GM19240 (cell line): ENCODE measurements around the gene LRRC46.

ENCODE experiments used
- DNase-seq: peaks from one replicate; pipeline ENCODE4 v3.0.0; 2011; ENCODE audit warnings: low spot score; ENCODE audit not compliant: insufficient read length

LRRC46 gene

DNA sequence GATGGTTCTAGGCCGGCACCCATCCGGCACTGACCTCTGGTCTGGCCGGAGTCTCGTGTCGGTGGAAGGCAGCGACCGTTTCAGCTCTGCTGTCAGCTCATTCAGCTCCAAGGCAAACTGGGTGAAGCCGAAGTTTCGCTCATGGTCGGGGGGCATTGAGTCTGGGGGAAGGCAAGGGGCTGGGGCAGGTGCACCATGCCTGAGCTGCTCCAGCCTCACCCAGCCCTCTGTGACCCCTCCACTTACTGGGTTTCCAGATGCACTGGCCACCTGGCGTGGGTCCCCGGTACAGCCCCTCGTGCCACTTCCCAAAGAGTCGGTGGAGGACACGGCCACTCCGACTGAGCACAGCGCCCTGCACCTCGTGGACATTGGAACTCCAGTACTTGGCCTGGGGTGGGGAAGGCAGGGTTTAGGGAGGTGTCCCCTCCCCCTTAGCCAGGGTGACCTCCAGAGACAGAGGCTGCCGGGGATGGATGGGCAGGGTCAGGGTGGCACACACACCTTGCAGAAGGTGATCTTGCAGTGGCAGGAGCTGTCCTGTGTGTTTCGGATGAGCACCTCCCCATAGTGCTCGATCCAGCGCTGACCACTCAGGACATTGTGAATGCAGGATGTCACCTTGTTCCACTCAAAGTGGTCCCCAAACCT, 22.5 kb upstream of the LRRC46 start:
- no peak for DNase-seq

- no peak for DNase-seq
These were observed 21.2 kb upstream of the LRRC46 start for GRCh38 chr17:47810200-47810821.

GRCh38 chr17:47810901-47811635, 20.4 kb upstream of the LRRC46 start:
- no peak for DNase-seq

DNA sequence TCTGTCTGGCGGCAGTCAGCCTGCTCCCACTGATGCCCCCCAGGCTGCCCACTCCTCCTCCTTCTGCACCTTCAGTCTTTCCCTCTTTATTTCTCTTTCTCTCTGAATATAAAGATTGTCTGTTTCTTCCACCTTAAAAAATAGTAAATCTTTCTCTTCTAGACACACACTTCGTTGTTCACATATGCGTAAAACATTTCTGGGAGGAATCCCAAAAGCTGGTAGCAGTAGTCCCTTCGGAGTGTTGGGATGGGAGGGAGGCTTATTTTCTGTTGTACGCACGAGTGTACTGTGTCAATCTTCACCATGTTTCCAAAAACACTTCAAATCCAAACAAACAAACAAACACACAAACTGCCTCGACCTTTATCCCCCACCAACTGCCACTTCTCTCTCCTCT, 19.8 kb upstream of the LRRC46 start:
- DNase-seq = no peak

- DNase-seq = no peak
These were observed 19.1 kb upstream of the LRRC46 start for GRCh38 chr17:47812146-47812920.

- no peak for DNase-seq
These were observed 18.4 kb upstream of the LRRC46 start for GRCh38 chr17:47813077-47813476.

DNA sequence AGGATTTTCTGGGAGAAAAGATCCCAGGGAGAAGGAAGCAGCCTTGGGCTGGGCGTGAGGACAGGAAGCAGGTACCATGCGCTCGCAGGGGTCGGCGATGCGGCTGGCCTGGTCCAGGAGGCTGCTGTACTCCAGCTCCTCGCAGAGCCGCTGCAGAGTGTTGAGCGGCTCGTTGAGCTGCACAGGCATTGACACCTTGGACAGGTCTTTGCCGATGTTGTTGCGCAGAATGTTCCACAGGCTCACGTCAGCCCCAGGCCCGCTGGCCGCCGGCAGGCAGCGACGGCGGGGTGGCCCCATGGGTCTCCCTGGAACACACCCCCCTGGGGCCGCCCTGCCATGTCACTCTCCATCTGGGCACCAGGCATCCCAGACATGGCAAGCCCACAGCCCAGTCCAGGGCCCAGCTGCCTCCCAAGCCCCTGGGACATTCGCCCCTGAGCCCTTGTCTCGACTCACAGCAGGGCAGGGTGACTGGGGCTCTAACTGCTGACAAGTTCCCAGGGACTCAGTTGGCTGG, 17.9 kb upstream of the LRRC46 start:
- DNase-seq = no peak

GRCh38 chr17:47815106-47815918, 16.2 kb upstream of the LRRC46 start:
- no peak for DNase-seq

GRCh38 chr17:47816111-47816735, 15.2 kb upstream of the LRRC46 start:
- no peak for DNase-seq

DNA sequence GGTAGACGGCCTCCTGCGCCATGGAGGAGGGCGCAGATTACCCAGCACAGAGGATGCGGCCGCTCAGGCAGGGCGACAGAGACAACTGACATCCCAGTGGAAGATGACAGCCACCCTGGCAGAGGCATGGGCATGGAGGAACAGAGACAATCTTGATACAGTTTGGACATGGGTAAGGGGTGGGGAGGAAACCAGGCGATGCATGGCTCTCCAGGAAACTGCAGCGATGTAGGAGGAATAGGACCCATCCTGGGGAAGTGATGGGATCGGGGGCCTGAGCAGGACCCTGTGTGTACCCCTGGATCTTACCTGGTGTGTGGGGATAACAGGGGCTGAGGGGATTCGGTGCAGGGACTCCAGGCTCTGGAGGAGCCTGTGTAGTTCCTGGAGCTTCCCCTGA, 14.5 kb upstream of the LRRC46 start:
- DNase-seq = no peak

GRCh38 chr17:47818002-47818695, 13.3 kb upstream of the LRRC46 start:
- DNase-seq = no peak

- no peak for DNase-seq
These were observed 12.0 kb upstream of the LRRC46 start for GRCh38 chr17:47819475-47819874.

GRCh38 chr17:47820033-47820789, 11.3 kb upstream of the LRRC46 start:
- no peak for DNase-seq

GRCh38 chr17:47821031-47821423, 10.4 kb upstream of the LRRC46 start:
- no peak for DNase-seq

- DNase-seq = peak; percentile 93
These were observed 9.8 kb upstream of the LRRC46 start, which contains the start of gene OSBPL7 for GRCh38 chr17:47821424-47822391. Gene OSBPL7, minus strand, starts transcription at chr17:47821794. Its CDS starts 1,516 bp downstream, at chr17:47820278.

GRCh38 chr17:47822785-47823184, 8.7 kb upstream of the LRRC46 start:
- no peak for DNase-seq

DNA sequence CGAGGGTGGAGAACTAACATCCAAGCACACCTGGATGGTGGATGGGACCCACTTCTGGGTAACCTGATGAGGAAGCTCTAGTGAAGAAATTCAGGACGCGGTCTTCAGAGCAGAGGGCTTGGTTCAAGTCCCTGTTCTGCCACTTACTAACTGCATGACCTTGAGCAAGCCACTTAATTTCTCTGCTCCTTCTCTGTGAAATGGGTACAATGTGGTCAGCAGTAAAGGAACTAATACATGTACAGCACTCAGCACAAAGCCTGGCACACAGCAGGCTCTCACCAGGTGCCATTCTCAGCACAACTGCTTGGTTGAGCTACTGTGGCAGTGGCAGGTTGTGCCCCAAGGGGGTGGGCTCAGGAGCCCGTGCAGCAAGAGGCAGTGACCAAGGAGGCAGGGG, 8.0 kb upstream of the LRRC46 start:
- no peak for DNase-seq

DNA sequence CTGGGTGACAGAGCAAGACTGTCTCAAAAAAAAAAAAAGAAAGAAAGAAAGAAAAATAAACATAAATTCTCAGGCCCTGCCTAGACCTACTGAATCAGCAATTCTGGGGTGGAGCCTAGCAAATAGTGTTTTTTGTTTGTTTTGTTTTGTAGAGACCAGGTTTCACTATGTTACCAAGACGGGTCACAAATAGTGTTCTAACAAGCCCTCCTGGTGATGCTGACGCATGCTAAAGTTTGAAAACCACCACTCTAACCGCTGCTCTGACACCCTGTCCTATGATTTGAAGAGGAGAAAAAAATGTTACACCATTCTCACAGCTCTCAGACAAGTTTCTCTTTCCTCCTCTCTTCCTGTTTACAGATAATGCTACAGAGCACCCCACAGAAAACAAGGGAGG, 1.6 kb upstream of the LRRC46 start:
- DNase-seq = no peak
